ENCODE measurements around the gene TRIP4. TPM values are rescaled to one million over a fixed set of nuclear protein-coding genes. Genes with fewer than 3 reads are reported as not detected.

Gene TRIP4
- total RNA-seq, 1 experiment from 2014 or later, result 21.7 TPM

DNA sequence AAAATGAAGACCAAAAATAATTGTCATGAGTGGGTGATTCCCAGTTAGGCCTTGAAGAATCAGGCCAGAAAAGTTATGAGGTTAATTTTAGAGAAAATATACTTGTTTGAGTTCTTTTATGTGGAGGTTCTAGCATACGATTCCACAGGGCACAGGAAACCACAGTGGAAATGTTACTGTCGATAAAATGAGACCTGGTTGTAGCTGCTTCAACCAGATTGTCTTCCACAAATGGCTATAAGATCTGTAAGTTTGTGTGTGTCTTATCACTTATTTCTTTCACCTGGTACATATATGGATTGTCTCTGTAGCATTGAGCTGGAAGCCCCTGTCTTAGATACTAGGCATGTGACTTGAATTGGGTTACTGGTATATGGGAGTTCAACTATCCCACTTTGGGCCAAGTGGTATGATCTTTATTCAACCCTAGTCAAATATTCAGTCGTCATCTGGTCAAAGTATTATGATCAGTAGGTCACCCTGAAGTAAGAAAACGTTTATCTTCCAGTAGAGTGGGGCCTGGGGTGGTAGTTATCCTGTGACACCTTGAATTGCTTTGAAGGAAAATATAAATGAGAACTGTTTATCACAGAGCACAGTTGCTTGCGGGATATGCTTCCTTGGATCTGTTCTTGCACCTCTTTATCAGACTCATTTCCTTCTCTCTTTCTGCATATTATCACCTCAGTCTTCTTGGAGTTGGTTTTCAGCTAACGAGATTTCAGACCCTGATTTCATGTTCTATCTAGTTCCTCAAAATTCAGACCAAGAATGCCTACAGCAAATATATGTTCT lies 51.2 kb downstream of the TRIP4 start:
- TF ChIP-seq, protein P1, sequence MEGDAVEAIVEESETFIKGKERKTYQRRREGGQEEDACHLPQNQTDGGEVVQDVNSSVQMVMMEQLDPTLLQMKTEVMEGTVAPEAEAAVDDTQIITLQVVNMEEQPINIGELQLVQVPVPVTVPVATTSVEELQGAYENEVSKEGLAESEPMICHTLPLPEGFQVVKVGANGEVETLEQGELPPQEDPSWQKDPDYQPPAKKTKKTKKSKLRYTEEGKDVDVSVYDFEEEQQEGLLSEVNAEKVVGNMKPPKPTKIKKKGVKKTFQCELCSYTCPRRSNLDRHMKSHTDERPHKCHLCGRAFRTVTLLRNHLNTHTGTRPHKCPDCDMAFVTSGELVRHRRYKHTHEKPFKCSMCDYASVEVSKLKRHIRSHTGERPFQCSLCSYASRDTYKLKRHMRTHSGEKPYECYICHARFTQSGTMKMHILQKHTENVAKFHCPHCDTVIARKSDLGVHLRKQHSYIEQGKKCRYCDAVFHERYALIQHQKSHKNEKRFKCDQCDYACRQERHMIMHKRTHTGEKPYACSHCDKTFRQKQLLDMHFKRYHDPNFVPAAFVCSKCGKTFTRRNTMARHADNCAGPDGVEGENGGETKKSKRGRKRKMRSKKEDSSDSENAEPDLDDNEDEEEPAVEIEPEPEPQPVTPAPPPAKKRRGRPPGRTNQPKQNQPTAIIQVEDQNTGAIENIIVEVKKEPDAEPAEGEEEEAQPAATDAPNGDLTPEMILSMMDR (conservative IDR thresholded peaks at IDR 0.05), result no peak
- no peaks in the 10 kb centered on the region for H3K9me3 Mint-ChIP-seq
- no peak overlapping the region for H2BK12ac ChIP-seq (ENCODE audit: insufficient read length, low read depth, low read length)
- H2BK20ac ChIP-seq (ENCODE audit: low read depth, low read length, poor library complexity, severe bottlenecking), result no peak overlapping the region
- H4K8ac ChIP-seq (replicated peaks; ENCODE audit: insufficient read length, low read depth, low read length), result no peak overlapping the region
- H3K4ac ChIP-seq (ENCODE audit: low read depth, low read length), result no peak overlapping the region
- H2BK5ac ChIP-seq (ENCODE audit: insufficient read length, low read length), result no peak overlapping the region
- H3K79me2 ChIP-seq (ENCODE audit: insufficient read depth, low read length), result no peaks in the 10 kb centered on the region
- no peaks in the 10 kb centered on the region for H3K27me3 Mint-ChIP-seq (ENCODE audit: low read depth)
- no peak overlapping the region for H4K5ac ChIP-seq (ENCODE audit: insufficient read length, low read depth, low read length)
- H3K4me3 Mint-ChIP-seq, result no peak overlapping the region; a peak in 1 of 5 replicates
- no peak overlapping the region for H3K23ac ChIP-seq (ENCODE audit: insufficient read length, low read depth, low read length)
- no peaks in the 10 kb centered on the region for H3K23me2 ChIP-seq (ENCODE audit: insufficient read length, low read depth, low read length, poor library complexity, severe bottlenecking)
- H3K27ac Mint-ChIP-seq, result no peak overlapping the region
- no peaks in the 10 kb centered on the region for H3K79me1 ChIP-seq (ENCODE audit: insufficient read depth, low read depth, low read length, poor library complexity, severe bottlenecking)
- no CpG with 5 or more reads among the region's 6 CpGs for WGBS (ENCODE audit: extremely low coverage, insufficient read length, low lambda C conversion rate)
- H3K14ac ChIP-seq (ENCODE audit: insufficient read depth, low read length), result no peak overlapping the region
- H3K4me1 Mint-ChIP-seq, result no peaks in the 10 kb centered on the region
- H2AK5ac ChIP-seq (ENCODE audit: insufficient read length, low read length), result no peak overlapping the region
- no peak overlapping the region for H4K91ac ChIP-seq (ENCODE audit: insufficient read length, low read depth, low read length)
- H2BK15ac ChIP-seq (ENCODE audit: low read depth, low read length), result no peak overlapping the region
- H4K20me1 ChIP-seq (ENCODE audit: control insufficient read depth, insufficient read depth, insufficient read length), result no peaks in the 10 kb centered on the region
- no peaks in the 10 kb centered on the region for H3K4me1 ChIP-seq (ENCODE audit: insufficient read depth, low read length)
- no peak overlapping the region for H3K27ac ChIP-seq (ENCODE audit: insufficient read length, low read depth, low read length)
- no peaks in the 10 kb centered on the region for H3K9me3 ChIP-seq (ENCODE audit: control insufficient read depth, low read depth, low read length)
- H3K18ac ChIP-seq (ENCODE audit: insufficient read length, low read depth, low read length), result no peak overlapping the region
- H3K4me2 ChIP-seq (ENCODE audit: insufficient read depth, insufficient read length, low read length), result no peak overlapping the region
- no peak overlapping the region for H2BK120ac ChIP-seq (ENCODE audit: low read depth, low read length, poor library complexity, severe bottlenecking)
- H3K36me3 Mint-ChIP-seq (ENCODE audit: insufficient read depth in 1 of 3, low read depth in 3 of 3), result no peaks in the 10 kb centered on the region; a peak in 1 of 7 replicates
- no peak overlapping the region for H2AFZ ChIP-seq (ENCODE audit: low read length)
- no peak overlapping the region for H3K56ac ChIP-seq (ENCODE audit: insufficient read length, low read depth, low read length)
- H3T11ph ChIP-seq (ENCODE audit: low read length), result no peak overlapping the region
- no peak overlapping the region for H3K9ac ChIP-seq (ENCODE audit: extremely low read depth, insufficient read length, low read length)
- DNase-seq, result no peak
- no peaks in the 10 kb centered on the region for H3K27me3 ChIP-seq (ENCODE audit: insufficient read depth, low read length)
